ENCODE measurements around the gene HBQ1. TPM values are rescaled to one million over a fixed set of nuclear protein-coding genes. Genes with fewer than 3 reads are reported as not detected.

HBQ1 gene
- total RNA-seq, 1 experiment from 2014 or later, result 10.4 TPM

- TSS peak; percentile 78 for BruUV-seq (replicated peaks)
- DNase-seq (ENCODE audit: low read depth, low spot score) (no peak), ATAC-seq (peak; percentile 52)
- Histone ChIP-seq H3K27me3 (ENCODE audit: control insufficient read depth, insufficient read depth, low read length) (no peaks in the 10 kb centered on the region), H3K4me1 (ENCODE audit: control insufficient read depth, insufficient read depth, low read length) (peaks cover 9% of the 10 kb centered on the region), H3K4me3 (ENCODE audit: low read depth in 2 of 2, low read length in 2 of 2) (peak overlapping the region; percentile 90 to 99), H3K9me3 (ENCODE audit: control insufficient read depth, insufficient read depth, low read depth, low read length) (no peaks in the 10 kb centered on the region), H3K27ac (ENCODE audit: low read length) (peak overlapping the region; percentile 88), H3K36me3 (ENCODE audit: control insufficient read depth, insufficient read depth, low read length) (peaks cover 21% of the 10 kb centered on the region)
- ChIA-PET POLR2A (interaction anchor here (0.6 to 0.9 kb wide), 3 partner anchors 49 to 124 kb away, joined by 3 to 19 read pairs (median 4); partner anchors contain the start of gene AXIN1), CTCF (no interaction called here)
- in situ Hi-C loops (cut with HindIII; ENCODE audit: low pct_unique_long_range_greater_than_20kb, low sequenced_read_pairs) (no loop called here), intact Hi-C loops (cut with micrococcal nuclease; ENCODE audit: unreplicated experiment) (no loop called here)
- no peak for TF ChIP-seq CTCF (IDR thresholded peaks at IDR 0.05)
- no peak for TF ChIP-seq POLR2AphosphoS5 (IDR thresholded peaks at IDR 0.05; ENCODE audit: low read depth, low read length)
- TF ChIP-seq SIN3A (IDR thresholded peaks at IDR 0.05; ENCODE audit: borderline replicate concordance, insufficient read depth, low read depth, low read length), result no peak
- TF ChIP-seq REST (IDR thresholded peaks at IDR 0.05; ENCODE audit: insufficient read depth in 1 of 2, low read depth in 2 of 2, low read length in 1 of 2), result no peak
- TF ChIP-seq TCF7L2 (IDR thresholded peaks at IDR 0.05; ENCODE audit: low read depth, low read length), result no peak
Measured at GRCh38 chr16:228151-228851, 48.0 kb downstream of the HBQ1 start.

GRCh38 chr16:228852-229730 lies 48.8 kb downstream of the HBQ1 start, which contains the start of gene LUC7L:
Gene LUC7L (minus strand): TSS chr16:229449. CDS start chr16:229339, 110 bp downstream.
- no peak for TF ChIP-seq CTCF (IDR thresholded peaks at IDR 0.05)
- peak; percentile 82; the same call in 1 of the 2 replicates for TF ChIP-seq SIN3A (IDR thresholded peaks at IDR 0.05; ENCODE audit: borderline replicate concordance, insufficient read depth, low read depth, low read length)
- TF ChIP-seq TCF7L2 (IDR thresholded peaks at IDR 0.05; ENCODE audit: low read depth, low read length), result 0 out of 2 replicates have a peak, but pooled peaks have one; percentile 13
- TF ChIP-seq POLR2AphosphoS5 (IDR thresholded peaks at IDR 0.05; ENCODE audit: low read depth, low read length), result peak; percentile 97
- TF ChIP-seq REST (IDR thresholded peaks at IDR 0.05; ENCODE audit: insufficient read depth in 1 of 2, low read depth in 2 of 2, low read length in 1 of 2), result peak in 1 of 2 experiments; percentile 68; a peak in 1 of 4 replicates
- H3K27me3 ChIP-seq (ENCODE audit: control insufficient read depth, insufficient read depth, low read length), result no peaks in the 10 kb centered on the region
- POLR2A ChIA-PET, result interaction anchor here (0.6 kb wide), 1 partner anchor 11 kb away, joined by 6 read pairs; no protein-coding TSS in a partner anchor
- peak within 1 kb of the TSS; percentile 88 for H3K27ac ChIP-seq (ENCODE audit: low read length)
- peak; percentile 27 for DNase-seq (ENCODE audit: low read depth, low spot score)
- in situ Hi-C loops (cut with HindIII; ENCODE audit: low pct_unique_long_range_greater_than_20kb, low sequenced_read_pairs) (no loop called here), intact Hi-C loops (cut with micrococcal nuclease; ENCODE audit: unreplicated experiment) (no loop called here)
- ATAC-seq, result peak; percentile 97
- TSS peak; percentile 89 for BruUV-seq (replicated peaks)
- peaks cover 21% of the 10 kb centered on the region for H3K36me3 ChIP-seq (ENCODE audit: control insufficient read depth, insufficient read depth, low read length)
- CTCF ChIA-PET, result interaction anchor here (0.6 to 0.7 kb wide), 2 partner anchors 124 to 1620 kb away, joined by 3 to 4 read pairs; no protein-coding TSS in a partner anchor
- H3K9me3 ChIP-seq (ENCODE audit: control insufficient read depth, insufficient read depth, low read depth, low read length), result no peaks in the 10 kb centered on the region
- H3K4me3 ChIP-seq (ENCODE audit: low read depth in 2 of 2, low read length in 2 of 2), result peak within 1 kb of the TSS; percentile 90 to 99
- peaks cover 9% of the 10 kb centered on the region for H3K4me1 ChIP-seq (ENCODE audit: control insufficient read depth, insufficient read depth, low read length)

Data from Panc1 (cell line).